HepG2 (cell line): ENCODE measurements around the gene IRAK2. TPM values are rescaled to one million over a fixed set of nuclear protein-coding genes. Genes with fewer than 3 reads are reported as not detected.

Experiments used
- CEBPB ChIP-seq: IDR thresholded peaks from 2 replicates; pipeline ENCODE4 v1.6.1; 2011; ENCODE audit warnings: low read depth, low read length, improper control_type of control experiment, borderline replicate concordance
- CEBPG ChIP-seq: IDR thresholded peaks from 2 replicates; pipeline ENCODE4 v1.6.1; 2016
- FOXA3 ChIP-seq: IDR thresholded peaks from 2 replicates; pipeline ENCODE4 v1.6.1; 2016; ENCODE audit warnings: missing genetic modification reagents, missing compliant biosample characterization
- GATAD2A ChIP-seq: IDR thresholded peaks from 2 replicates; pipeline ENCODE4 v1.6.1; 2016
- HDAC1 ChIP-seq: sonication (generic); formaldehyde crosslinking; IDR thresholded peaks from 2 replicates; pipeline ENCODE4 v1.5.1; 2020; ENCODE audit warnings: mild to moderate bottlenecking, missing genetic modification reagents
- KLF16 ChIP-seq, 2 experiments: sonication (generic) in 1 of 2; formaldehyde crosslinking in 1 of 2; IDR thresholded peaks; 2 replicates each; pipeline versions ENCODE4 v1.6.1 to v1.8.0; 2016 to 2023; ENCODE audit warnings: missing genetic modification reagents in 2 of 2, missing compliant biosample characterization in 1 of 2
- MIER3 ChIP-seq: IDR thresholded peaks from 2 replicates; pipeline ENCODE4 v1.6.1; 2016; ENCODE audit warnings: missing compliant biosample characterization, borderline replicate concordance
- MTA3 ChIP-seq: sonication (generic); formaldehyde crosslinking; IDR thresholded peaks from 2 replicates; pipeline ENCODE4 v1.4.0; 2020; ENCODE audit warnings: missing genetic modification reagents
- PHF21A ChIP-seq: sonication (generic); formaldehyde crosslinking; IDR thresholded peaks from 2 replicates; pipeline ENCODE4 v1.5.0; 2020; ENCODE audit warnings: mild to moderate bottlenecking, missing genetic modification reagents
- REPIN1 ChIP-seq: sonication (generic); formaldehyde crosslinking; IDR thresholded peaks from 2 replicates; pipeline ENCODE4 v1.8.0; 2022; ENCODE audit warnings: missing genetic modification reagents, low read depth, mild to moderate bottlenecking, borderline replicate concordance
- TCF7 ChIP-seq: sonication (generic); IDR thresholded peaks from 2 replicates; pipeline ENCODE4 v1.6.1; 2016; ENCODE audit warnings: antibody characterized with exemption, low read depth
- ZNF253 ChIP-seq: sonication (generic); formaldehyde crosslinking; IDR thresholded peaks from 2 replicates; pipeline ENCODE4 v1.8.0; 2022; ENCODE audit warnings: mild to moderate bottlenecking, missing genetic modification reagents, borderline replicate concordance
- ZNF263 ChIP-seq: sonication (generic); formaldehyde crosslinking; IDR thresholded peaks from 2 replicates; pipeline ENCODE4 v1.4.0; 2020; ENCODE audit warnings: missing genetic modification reagents
- ZNF326 ChIP-seq: sonication (generic); formaldehyde crosslinking; IDR thresholded peaks from 2 replicates; pipeline ENCODE4 v1.4.0; 2020; ENCODE audit warnings: missing genetic modification reagents, borderline replicate concordance
- ZNF337 ChIP-seq: sonication (generic); formaldehyde crosslinking; IDR thresholded peaks from 2 replicates; pipeline ENCODE4 v1.5.1; 2020; ENCODE audit warnings: missing genetic modification reagents, low read depth, mild to moderate bottlenecking, borderline replicate concordance
- ZNF652 ChIP-seq: IDR thresholded peaks from 2 replicates; pipeline ENCODE4 v1.6.1; 2016; ENCODE audit warnings: low read depth, borderline replicate concordance
- ZNF660 ChIP-seq: sonication (generic); formaldehyde crosslinking; IDR thresholded peaks from 2 replicates; pipeline ENCODE4 v1.5.1; 2020; ENCODE audit warnings: mild to moderate bottlenecking, low read depth, missing genetic modification reagents, borderline replicate concordance
- polyA plus RNA-seq, 8 experiments: library from polyadenylated mRNA; depleted of rRNA in 3 of 8; stranded (reverse) in 7 of 8; unstranded in 1 of 8; fragments of >200 nt; fragmentation: Illumina TruSeq in 4 of 8; extraction: Trizol in 4 of 8; gene quantifications; 2 replicates each; pipeline versions ENCODE4 v1.2.1 to v1.2.3, GENCODE V29; 2011 to 2016; ENCODE audit warnings: low read depth in 4 of 8, missing spikeins in 1 of 8, mixed read lengths in 1 of 8; ENCODE audit not compliant: insufficient read depth in 1 of 8
- total RNA-seq, 5 experiments: library from RNA; depleted of rRNA; stranded (reverse); fragments of >200 nt; fragmentation: Illumina TruSeq; extraction: Trizol; gene quantifications; 2 replicates each; pipeline ENCODE4 v1.2.3, GENCODE V29; 2016; ENCODE audit warnings: low read depth in 1 of 5
- TF ChIP-seq, protein P1 (sequence below): conservative IDR thresholded peaks from 2 replicates; pipeline ENCODE4 v1.6.1; 2018; ENCODE audit warnings: missing genetic modification reagents
- TF ChIP-seq, protein P2 (sequence below), 2 experiments: sonication (generic) in 1 of 2; formaldehyde crosslinking in 1 of 2; IDR thresholded peaks; 2 replicates each; pipeline versions ENCODE4 v1.4.0 to v1.6.1; 2016 to 2020; ENCODE audit warnings: borderline replicate concordance in 1 of 2, low read depth in 1 of 2, mild to moderate bottlenecking in 1 of 2, missing genetic modification reagents in 1 of 2
- TF ChIP-seq, protein P3 (sequence below): sonication (generic); formaldehyde crosslinking; IDR thresholded peaks from 2 replicates; pipeline ENCODE4 v1.8.1; 2023; ENCODE audit warnings: mild to moderate bottlenecking, moderate library complexity, missing genetic modification reagents
- TF ChIP-seq, protein P4 (sequence below): sonication (generic); formaldehyde crosslinking; IDR thresholded peaks from 2 replicates; pipeline ENCODE4 v1.4.0; 2020; ENCODE audit warnings: missing genetic modification reagents, borderline replicate concordance

Gene IRAK2
- total and polyA plus RNA-seq, 2 of the 13 experiments (the other 11 are each of a cell fraction or from before 2014, with no cell fraction given), result 13.1 to 23.3 TPM

DNA sequence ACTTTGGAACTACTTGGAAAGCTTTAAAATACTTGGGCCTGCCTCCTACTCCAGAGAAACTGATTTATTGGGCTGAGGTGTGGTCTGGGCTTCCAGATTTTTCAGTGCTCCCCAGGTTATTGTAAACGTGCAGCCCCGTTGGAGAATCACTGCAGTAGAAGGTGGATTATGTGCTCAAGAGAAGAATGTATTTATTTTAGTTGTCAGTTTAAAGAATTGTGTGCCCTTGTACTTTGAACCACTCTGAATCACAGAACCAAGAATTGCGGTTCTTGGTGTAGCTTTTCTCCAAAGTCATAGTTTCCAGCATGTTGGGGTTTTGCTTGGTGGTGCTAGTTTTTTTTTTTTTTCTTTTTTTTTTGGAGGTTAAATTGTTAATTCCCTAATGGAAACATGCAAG, 85.1 kb downstream of the IRAK2 start (continued):
- TF ChIP-seq TCF7 (peak; percentile 37; the same call in 1 of the 2 replicates), MTA3 (CRISPR knock-in tag) (no peak), KLF16 (CRISPR knock-in tag; IDR thresholded peaks at IDR 0.05) (no peak), ZNF652 (CRISPR knock-in tag) (no peak), ZNF337 (CRISPR knock-in tag) (no peak), GATAD2A (CRISPR knock-in tag) (0 out of 2 replicates have a peak, but pooled peaks have one; percentile 43), MIER3 (CRISPR knock-in tag) (peak; percentile 20; the same call in 1 of the 2 replicates), ZNF263 (CRISPR knock-in tag) (peak; percentile 69; the same call in 1 of the 2 replicates), CEBPG (CRISPR knock-in tag) (no peak), PHF21A (CRISPR knock-in tag) (peak; percentile 39; the same call in 1 of the 2 replicates), REPIN1 (CRISPR knock-in tag) (0 out of 2 replicates have a peak, but pooled peaks have one; percentile 7), HDAC1 (peak; percentile 65), ZNF660 (CRISPR knock-in tag) (no peak), FOXA3 (peak; percentile 39; the same call in 1 of the 2 replicates), CEBPB (no peak), ZNF326 (CRISPR knock-in tag) (no peak), ZNF253 (CRISPR knock-in tag) (no peak)
- TF ChIP-seq, protein P1, sequence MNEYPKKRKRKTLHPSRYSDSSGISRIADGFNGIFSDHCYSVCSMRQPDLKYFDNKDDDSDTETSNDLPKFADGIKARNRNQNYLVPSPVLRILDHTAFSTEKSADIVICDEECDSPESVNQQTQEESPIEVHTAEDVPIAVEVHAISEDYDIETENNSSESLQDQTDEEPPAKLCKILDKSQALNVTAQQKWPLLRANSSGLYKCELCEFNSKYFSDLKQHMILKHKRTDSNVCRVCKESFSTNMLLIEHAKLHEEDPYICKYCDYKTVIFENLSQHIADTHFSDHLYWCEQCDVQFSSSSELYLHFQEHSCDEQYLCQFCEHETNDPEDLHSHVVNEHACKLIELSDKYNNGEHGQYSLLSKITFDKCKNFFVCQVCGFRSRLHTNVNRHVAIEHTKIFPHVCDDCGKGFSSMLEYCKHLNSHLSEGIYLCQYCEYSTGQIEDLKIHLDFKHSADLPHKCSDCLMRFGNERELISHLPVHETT (CRISPR knock-in tag), result no peak
- TF ChIP-seq, protein P2, sequence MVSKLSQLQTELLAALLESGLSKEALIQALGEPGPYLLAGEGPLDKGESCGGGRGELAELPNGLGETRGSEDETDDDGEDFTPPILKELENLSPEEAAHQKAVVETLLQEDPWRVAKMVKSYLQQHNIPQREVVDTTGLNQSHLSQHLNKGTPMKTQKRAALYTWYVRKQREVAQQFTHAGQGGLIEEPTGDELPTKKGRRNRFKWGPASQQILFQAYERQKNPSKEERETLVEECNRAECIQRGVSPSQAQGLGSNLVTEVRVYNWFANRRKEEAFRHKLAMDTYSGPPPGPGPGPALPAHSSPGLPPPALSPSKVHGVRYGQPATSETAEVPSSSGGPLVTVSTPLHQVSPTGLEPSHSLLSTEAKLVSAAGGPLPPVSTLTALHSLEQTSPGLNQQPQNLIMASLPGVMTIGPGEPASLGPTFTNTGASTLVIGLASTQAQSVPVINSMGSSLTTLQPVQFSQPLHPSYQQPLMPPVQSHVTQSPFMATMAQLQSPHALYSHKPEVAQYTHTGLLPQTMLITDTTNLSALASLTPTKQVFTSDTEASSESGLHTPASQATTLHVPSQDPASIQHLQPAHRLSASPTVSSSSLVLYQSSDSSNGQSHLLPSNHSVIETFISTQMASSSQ (IDR thresholded peaks at IDR 0.05; ENCODE audit: low read depth), result no peak
- TF ChIP-seq, protein P2 (CRISPR knock-in tag; IDR thresholded peaks at IDR 0.05; ENCODE audit: borderline replicate concordance), result no peak
- TF ChIP-seq, protein P3, sequence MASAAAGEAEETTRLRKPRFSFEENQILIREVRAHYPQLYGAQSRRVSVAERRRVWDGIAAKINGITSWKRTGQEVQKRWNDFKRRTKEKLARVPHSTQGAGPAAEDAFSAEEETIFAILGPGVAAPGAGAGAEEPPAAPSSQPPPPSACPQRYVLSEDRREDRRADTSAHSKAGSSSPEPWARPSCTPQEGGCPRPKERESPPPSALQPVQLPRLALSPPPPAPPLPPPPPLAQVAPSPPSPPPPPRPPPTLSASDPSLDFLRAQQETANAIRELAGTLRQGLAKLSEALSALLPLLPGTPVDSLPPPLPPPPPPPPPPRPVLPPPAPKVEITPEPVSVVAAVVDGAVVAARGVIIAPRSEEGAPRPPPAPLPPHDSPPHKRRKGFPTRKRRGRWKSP (CRISPR knock-in tag), result no peak
- TF ChIP-seq, protein P4, sequence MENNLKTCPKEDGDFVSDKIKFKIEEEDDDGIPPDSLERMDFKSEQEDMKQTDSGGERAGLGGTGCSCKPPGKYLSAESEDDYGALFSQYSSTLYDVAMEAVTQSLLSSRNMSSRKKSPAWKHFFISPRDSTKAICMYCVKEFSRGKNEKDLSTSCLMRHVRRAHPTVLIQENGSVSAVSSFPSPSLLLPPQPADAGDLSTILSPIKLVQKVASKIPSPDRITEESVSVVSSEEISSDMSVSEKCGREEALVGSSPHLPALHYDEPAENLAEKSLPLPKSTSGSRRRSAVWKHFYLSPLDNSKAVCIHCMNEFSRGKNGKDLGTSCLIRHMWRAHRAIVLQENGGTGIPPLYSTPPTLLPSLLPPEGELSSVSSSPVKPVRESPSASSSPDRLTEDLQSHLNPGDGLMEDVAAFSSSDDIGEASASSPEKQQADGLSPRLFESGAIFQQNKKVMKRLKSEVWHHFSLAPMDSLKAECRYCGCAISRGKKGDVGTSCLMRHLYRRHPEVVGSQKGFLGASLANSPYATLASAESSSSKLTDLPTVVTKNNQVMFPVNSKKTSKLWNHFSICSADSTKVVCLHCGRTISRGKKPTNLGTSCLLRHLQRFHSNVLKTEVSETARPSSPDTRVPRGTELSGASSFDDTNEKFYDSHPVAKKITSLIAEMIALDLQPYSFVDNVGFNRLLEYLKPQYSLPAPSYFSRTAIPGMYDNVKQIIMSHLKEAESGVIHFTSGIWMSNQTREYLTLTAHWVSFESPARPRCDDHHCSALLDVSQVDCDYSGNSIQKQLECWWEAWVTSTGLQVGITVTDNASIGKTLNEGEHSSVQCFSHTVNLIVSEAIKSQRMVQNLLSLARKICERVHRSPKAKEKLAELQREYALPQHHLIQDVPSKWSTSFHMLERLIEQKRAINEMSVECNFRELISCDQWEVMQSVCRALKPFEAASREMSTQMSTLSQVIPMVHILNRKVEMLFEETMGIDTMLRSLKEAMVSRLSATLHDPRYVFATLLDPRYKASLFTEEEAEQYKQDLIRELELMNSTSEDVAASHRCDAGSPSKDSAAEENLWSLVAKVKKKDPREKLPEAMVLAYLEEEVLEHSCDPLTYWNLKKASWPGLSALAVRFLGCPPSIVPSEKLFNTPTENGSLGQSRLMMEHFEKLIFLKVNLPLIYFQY (CRISPR knock-in tag), result no peak
